ENCODE measurements around the gene NRCAM. TPM values are rescaled to one million over a fixed set of nuclear protein-coding genes. Genes with fewer than 3 reads are reported as not detected.

Gene NRCAM
- total and polyA plus RNA-seq, 4 donors = 0.17 to 3.2 (median 0.64) TPM

DNA sequence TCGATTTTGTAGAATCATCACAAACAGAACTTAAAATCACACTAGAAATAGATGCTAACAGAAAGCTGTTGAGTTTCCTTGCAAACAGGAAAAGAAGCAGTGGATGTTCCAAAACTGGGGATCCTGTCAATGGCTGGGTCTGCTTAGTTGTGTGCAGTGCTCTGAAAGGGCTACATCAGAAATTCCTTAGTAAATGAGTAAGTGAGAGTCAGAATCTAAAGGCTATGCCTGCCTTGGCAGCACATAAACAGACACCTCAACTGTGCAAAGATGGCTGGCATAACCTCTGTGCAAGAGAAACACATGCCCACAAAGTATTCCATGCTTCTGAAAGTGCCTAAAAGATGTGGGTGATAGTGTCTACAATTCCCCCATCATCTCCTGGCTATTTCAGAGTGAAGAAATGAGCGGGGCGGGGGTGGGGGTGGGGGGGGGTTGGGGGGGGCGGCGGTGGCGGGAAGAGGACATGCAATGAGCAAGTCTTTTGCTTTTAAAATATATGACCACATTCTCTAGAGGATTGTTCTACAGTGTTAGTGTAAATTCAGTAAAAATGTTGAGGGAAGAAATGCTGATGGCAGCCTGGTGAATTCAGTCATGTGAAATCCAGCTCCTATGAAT is 187.9 kb downstream of the NRCAM start:
- no peak overlapping the region for H3K27ac ChIP-seq (ENCODE audit: low read depth in 1 of 2, low read length in 2 of 2)
- H3K4me1 ChIP-seq (ENCODE audit: control insufficient read depth in 4 of 4, insufficient read depth in 4 of 4, low read length in 3 of 4) = no peaks in the 10 kb centered on the region
- no peaks in the 10 kb centered on the region for H3K27me3 ChIP-seq (ENCODE audit: control insufficient read depth in 4 of 4, insufficient read depth in 4 of 4, low read length in 3 of 4)
- no peak for TF ChIP-seq JUND (IDR thresholded peaks at IDR 0.05)
- TF ChIP-seq, protein P1, sequence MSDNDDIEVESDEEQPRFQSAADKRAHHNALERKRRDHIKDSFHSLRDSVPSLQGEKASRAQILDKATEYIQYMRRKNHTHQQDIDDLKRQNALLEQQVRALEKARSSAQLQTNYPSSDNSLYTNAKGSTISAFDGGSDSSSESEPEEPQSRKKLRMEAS (IDR thresholded peaks at IDR 0.05) = no peak
- TF ChIP-seq SP1 (IDR thresholded peaks at IDR 0.05) = no peak
- TF ChIP-seq, protein P2, sequence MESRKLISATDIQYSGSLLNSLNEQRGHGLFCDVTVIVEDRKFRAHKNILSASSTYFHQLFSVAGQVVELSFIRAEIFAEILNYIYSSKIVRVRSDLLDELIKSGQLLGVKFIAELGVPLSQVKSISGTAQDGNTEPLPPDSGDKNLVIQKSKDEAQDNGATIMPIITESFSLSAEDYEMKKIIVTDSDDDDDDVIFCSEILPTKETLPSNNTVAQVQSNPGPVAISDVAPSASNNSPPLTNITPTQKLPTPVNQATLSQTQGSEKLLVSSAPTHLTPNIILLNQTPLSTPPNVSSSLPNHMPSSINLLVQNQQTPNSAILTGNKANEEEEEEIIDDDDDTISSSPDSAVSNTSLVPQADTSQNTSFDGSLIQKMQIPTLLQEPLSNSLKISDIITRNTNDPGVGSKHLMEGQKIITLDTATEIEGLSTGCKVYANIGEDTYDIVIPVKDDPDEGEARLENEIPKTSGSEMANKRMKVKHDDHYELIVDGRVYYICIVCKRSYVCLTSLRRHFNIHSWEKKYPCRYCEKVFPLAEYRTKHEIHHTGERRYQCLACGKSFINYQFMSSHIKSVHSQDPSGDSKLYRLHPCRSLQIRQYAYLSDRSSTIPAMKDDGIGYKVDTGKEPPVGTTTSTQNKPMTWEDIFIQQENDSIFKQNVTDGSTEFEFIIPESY (IDR thresholded peaks at IDR 0.05) = no peak
- no peak for TF ChIP-seq FOXA1 (IDR thresholded peaks at IDR 0.05)
- TF ChIP-seq NR2F2 (IDR thresholded peaks at IDR 0.05) = no peak
- TF ChIP-seq RXRA (IDR thresholded peaks at IDR 0.05) = no peak
- TF ChIP-seq, protein P3, sequence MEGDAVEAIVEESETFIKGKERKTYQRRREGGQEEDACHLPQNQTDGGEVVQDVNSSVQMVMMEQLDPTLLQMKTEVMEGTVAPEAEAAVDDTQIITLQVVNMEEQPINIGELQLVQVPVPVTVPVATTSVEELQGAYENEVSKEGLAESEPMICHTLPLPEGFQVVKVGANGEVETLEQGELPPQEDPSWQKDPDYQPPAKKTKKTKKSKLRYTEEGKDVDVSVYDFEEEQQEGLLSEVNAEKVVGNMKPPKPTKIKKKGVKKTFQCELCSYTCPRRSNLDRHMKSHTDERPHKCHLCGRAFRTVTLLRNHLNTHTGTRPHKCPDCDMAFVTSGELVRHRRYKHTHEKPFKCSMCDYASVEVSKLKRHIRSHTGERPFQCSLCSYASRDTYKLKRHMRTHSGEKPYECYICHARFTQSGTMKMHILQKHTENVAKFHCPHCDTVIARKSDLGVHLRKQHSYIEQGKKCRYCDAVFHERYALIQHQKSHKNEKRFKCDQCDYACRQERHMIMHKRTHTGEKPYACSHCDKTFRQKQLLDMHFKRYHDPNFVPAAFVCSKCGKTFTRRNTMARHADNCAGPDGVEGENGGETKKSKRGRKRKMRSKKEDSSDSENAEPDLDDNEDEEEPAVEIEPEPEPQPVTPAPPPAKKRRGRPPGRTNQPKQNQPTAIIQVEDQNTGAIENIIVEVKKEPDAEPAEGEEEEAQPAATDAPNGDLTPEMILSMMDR (IDR thresholded peaks at IDR 0.05; ENCODE audit: low read depth, low read length, missing input control) = no peak
- no peak for TF ChIP-seq GABPA (IDR thresholded peaks at IDR 0.05 in 1 of 2, conservative IDR thresholded peaks at IDR 0.05 in 1 of 2)
- TF ChIP-seq, protein P4, sequence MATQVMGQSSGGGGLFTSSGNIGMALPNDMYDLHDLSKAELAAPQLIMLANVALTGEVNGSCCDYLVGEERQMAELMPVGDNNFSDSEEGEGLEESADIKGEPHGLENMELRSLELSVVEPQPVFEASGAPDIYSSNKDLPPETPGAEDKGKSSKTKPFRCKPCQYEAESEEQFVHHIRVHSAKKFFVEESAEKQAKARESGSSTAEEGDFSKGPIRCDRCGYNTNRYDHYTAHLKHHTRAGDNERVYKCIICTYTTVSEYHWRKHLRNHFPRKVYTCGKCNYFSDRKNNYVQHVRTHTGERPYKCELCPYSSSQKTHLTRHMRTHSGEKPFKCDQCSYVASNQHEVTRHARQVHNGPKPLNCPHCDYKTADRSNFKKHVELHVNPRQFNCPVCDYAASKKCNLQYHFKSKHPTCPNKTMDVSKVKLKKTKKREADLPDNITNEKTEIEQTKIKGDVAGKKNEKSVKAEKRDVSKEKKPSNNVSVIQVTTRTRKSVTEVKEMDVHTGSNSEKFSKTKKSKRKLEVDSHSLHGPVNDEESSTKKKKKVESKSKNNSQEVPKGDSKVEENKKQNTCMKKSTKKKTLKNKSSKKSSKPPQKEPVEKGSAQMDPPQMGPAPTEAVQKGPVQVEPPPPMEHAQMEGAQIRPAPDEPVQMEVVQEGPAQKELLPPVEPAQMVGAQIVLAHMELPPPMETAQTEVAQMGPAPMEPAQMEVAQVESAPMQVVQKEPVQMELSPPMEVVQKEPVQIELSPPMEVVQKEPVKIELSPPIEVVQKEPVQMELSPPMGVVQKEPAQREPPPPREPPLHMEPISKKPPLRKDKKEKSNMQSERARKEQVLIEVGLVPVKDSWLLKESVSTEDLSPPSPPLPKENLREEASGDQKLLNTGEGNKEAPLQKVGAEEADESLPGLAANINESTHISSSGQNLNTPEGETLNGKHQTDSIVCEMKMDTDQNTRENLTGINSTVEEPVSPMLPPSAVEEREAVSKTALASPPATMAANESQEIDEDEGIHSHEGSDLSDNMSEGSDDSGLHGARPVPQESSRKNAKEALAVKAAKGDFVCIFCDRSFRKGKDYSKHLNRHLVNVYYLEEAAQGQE (IDR thresholded peaks at IDR 0.05) = no peak
- no peak for TF ChIP-seq YY1 (IDR thresholded peaks at IDR 0.05)
- H3K36me3 ChIP-seq (ENCODE audit: control insufficient read depth in 4 of 4, insufficient read depth in 3 of 4, low read depth in 1 of 4, low read length in 3 of 4) = no peaks in the 10 kb centered on the region
- no peak overlapping the region for H3K4me3 ChIP-seq (ENCODE audit: low read depth in 1 of 3, low read length in 3 of 3)
- WGBS = 79% methylated on average over 6 of the region's 6 CpGs
- H3K9ac ChIP-seq (ENCODE audit: low read depth in 1 of 2, low read length in 2 of 2) = no peak overlapping the region
- DNase-seq (ENCODE audit: low spot score) = no peak
- no peaks in the 10 kb centered on the region for H3K9me3 ChIP-seq (ENCODE audit: control insufficient read depth in 4 of 4, low read length in 3 of 4)

DNA sequence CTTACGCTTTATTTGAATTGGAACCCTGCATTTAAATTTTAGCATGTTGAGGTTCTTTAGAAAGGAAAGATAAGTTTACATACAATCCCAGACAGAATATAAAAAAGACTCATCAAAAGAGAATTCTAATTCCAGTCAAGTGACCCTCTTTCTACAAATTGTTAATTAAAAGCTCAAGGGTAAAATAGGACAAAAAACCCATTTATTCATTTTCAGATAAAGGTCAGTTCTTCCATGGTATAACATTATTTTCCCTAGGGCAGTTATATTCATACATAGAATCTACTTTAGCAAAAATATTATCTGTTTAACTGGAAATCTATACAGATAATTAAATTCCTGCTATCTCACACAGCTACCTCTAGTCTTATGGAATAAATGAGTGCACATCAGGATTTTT is 188.6 kb downstream of the NRCAM start:
- H3K9me3 ChIP-seq (ENCODE audit: control insufficient read depth in 4 of 4, low read length in 3 of 4) = no peaks in the 10 kb centered on the region
- no peaks in the 10 kb centered on the region for H3K4me1 ChIP-seq (ENCODE audit: control insufficient read depth in 4 of 4, insufficient read depth in 4 of 4, low read length in 3 of 4)
- no peak for DNase-seq (ENCODE audit: low spot score)
- H3K9ac ChIP-seq (ENCODE audit: low read depth in 1 of 2, low read length in 2 of 2) = no peak overlapping the region
- no peaks in the 10 kb centered on the region for H3K36me3 ChIP-seq (ENCODE audit: control insufficient read depth in 4 of 4, insufficient read depth in 3 of 4, low read depth in 1 of 4, low read length in 3 of 4)
- TF ChIP-seq HNF4G (IDR thresholded peaks at IDR 0.05) = no peak
- WGBS = 100% methylated on average over 1 of the region's 1 CpG
- no peak overlapping the region for H3K27ac ChIP-seq (ENCODE audit: low read depth in 1 of 2, low read length in 2 of 2)
- H3K4me3 ChIP-seq (ENCODE audit: low read depth in 1 of 3, low read length in 3 of 3) = no peak overlapping the region
- H3K27me3 ChIP-seq (ENCODE audit: control insufficient read depth in 4 of 4, insufficient read depth in 4 of 4, low read length in 3 of 4) = no peaks in the 10 kb centered on the region

All from liver (tissue), 9 donors.